WERI-Rb-1 (cell line): Measurements from ENCODE around the gene PROB1.

Experiments used
- DNase-seq: peaks from one replicate; pipeline ENCODE4 v3.0.0-alpha.2; 2020
- H3K27ac ChIP-seq: fragments of 250-450 bp; sonication (Bioruptor Pico); 2 replicates; pipeline ENCODE4 v1.5.1; 2020; ENCODE audit warnings: mild to moderate bottlenecking, moderate library complexity
- H3K27me3 ChIP-seq: fragments of 250-450 bp; sonication (Bioruptor Pico); 2 replicates; pipeline ENCODE4 v1.5.1; 2021; ENCODE audit warnings: mild to moderate bottlenecking, low read depth, moderate library complexity; ENCODE audit not compliant: insufficient read depth, severe bottlenecking
- H3K36me3 ChIP-seq: fragments of 250-450 bp; sonication (Bioruptor Pico); 2 replicates; pipeline ENCODE4 v1.5.1; 2020; ENCODE audit warnings: mild to moderate bottlenecking, moderate library complexity
- H3K4me3 ChIP-seq: 2 replicates; pipeline ENCODE4 v1.5.1; 2011; ENCODE audit warnings: low read depth, mild to moderate bottlenecking, control low read depth, low read length
- H3K9me3 ChIP-seq: fragments of 250-450 bp; sonication (Bioruptor Pico); 2 replicates; pipeline ENCODE4 v1.5.1; 2021; ENCODE audit warnings: mild to moderate bottlenecking, moderate library complexity; ENCODE audit not compliant: severe bottlenecking
- CTCF ChIP-seq: IDR thresholded peaks from 2 replicates; pipeline ENCODE4 v1.5.1; 2011; ENCODE audit warnings: low read depth, mild to moderate bottlenecking, control low read depth, inconsistent platforms, low read length

PROB1 gene

GRCh38 chr5:139435676-139436075 lies 40.8 kb upstream of the PROB1 start:
- no peak for DNase-seq
- Histone ChIP-seq H3K36me3 (peaks cover 13% of the 10 kb centered on the region), H3K27me3 (no peaks in the 10 kb centered on the region), H3K4me3 (no peak overlapping the region), H3K27ac (no peak overlapping the region), H3K9me3 (no peaks in the 10 kb centered on the region)
- no peak for TF ChIP-seq CTCF

- no peak for DNase-seq
- H3K27ac ChIP-seq, result no peak overlapping the region
- no peaks in the 10 kb centered on the region for H3K27me3 ChIP-seq
- H3K36me3 ChIP-seq, result peaks cover 7% of the 10 kb centered on the region
- no peak for TF ChIP-seq CTCF
- no peaks in the 10 kb centered on the region for H3K9me3 ChIP-seq
- H3K4me3 ChIP-seq, result no peak overlapping the region
Observed at GRCh38 chr5:139431706-139432105, 36.8 kb upstream of the PROB1 start.

GRCh38 chr5:139430015-139430414 lies 35.1 kb upstream of the PROB1 start:
- no peaks in the 10 kb centered on the region for H3K9me3 ChIP-seq
- no peak overlapping the region for H3K27ac ChIP-seq
- peaks cover 10% of the 10 kb centered on the region for H3K36me3 ChIP-seq
- DNase-seq, result no peak
- H3K27me3 ChIP-seq, result no peaks in the 10 kb centered on the region
- no peak overlapping the region for H3K4me3 ChIP-seq
- TF ChIP-seq CTCF, result no peak

GRCh38 chr5:139426203-139426885 lies 31.4 kb upstream of the PROB1 start:
- Histone ChIP-seq H3K27ac (no peak overlapping the region), H3K36me3 (peaks cover 14% of the 10 kb centered on the region), H3K4me3 (no peak overlapping the region), H3K27me3 (no peaks in the 10 kb centered on the region), H3K9me3 (no peaks in the 10 kb centered on the region)
- no peak for DNase-seq
- TF ChIP-seq CTCF, result no peak

- Histone ChIP-seq H3K27me3 (no peaks in the 10 kb centered on the region), H3K9me3 (no peaks in the 10 kb centered on the region), H3K4me3 (no peak overlapping the region), H3K27ac (no peak overlapping the region), H3K36me3 (peaks cover 14% of the 10 kb centered on the region)
- no peak for TF ChIP-seq CTCF
- DNase-seq, result no peak
Observed at GRCh38 chr5:139425497-139425896, 30.6 kb upstream of the PROB1 start.

GRCh38 chr5:139422307-139422893 lies 27.5 kb upstream of the PROB1 start:
- no peak overlapping the region; the same call in 1 of the 2 replicates for H3K27ac ChIP-seq
- DNase-seq, result peak; percentile 51
- peak; percentile 70 for TF ChIP-seq CTCF
- no peaks in the 10 kb centered on the region for H3K27me3 ChIP-seq
- no peak overlapping the region for H3K4me3 ChIP-seq
- H3K9me3 ChIP-seq, result no peaks in the 10 kb centered on the region
- peaks cover 28% of the 10 kb centered on the region for H3K36me3 ChIP-seq
